GM13977 (cell line): Measurements from ENCODE around the gene ERAL1.
"Not testable (repeated sequence)": the region's sequence is repeated elsewhere in the genome, so short reads cannot be mapped to it uniquely, and the experiment has no call there.

ENCODE experiments used
- DNase-seq: peaks from one replicate; pipeline ENCODE4 v3.0.0; 2012; ENCODE audit warnings: low spot score
- in situ Hi-C: fragments of 300-500 bp; cut with MboI; formaldehyde crosslinking; loops from one replicate; pipeline ENCODE4 v1.12.0; 2022; ENCODE audit warnings: low sequenced_read_pairs, low pct_unique_long_range_greater_than_20kb, mixed read lengths, inconsistent platforms; ENCODE audit not compliant: unreplicated experiment
- TF ChIP-seq, protein P1 (sequence below): IDR thresholded peaks from 2 replicates; pipeline ENCODE4 v1.5.1; 2012; ENCODE audit warnings: mild to moderate bottlenecking, control low read depth; ENCODE audit not compliant: insufficient read depth; ENCODE audit errors: extremely low read depth, missing control alignments

ERAL1 gene

DNA sequence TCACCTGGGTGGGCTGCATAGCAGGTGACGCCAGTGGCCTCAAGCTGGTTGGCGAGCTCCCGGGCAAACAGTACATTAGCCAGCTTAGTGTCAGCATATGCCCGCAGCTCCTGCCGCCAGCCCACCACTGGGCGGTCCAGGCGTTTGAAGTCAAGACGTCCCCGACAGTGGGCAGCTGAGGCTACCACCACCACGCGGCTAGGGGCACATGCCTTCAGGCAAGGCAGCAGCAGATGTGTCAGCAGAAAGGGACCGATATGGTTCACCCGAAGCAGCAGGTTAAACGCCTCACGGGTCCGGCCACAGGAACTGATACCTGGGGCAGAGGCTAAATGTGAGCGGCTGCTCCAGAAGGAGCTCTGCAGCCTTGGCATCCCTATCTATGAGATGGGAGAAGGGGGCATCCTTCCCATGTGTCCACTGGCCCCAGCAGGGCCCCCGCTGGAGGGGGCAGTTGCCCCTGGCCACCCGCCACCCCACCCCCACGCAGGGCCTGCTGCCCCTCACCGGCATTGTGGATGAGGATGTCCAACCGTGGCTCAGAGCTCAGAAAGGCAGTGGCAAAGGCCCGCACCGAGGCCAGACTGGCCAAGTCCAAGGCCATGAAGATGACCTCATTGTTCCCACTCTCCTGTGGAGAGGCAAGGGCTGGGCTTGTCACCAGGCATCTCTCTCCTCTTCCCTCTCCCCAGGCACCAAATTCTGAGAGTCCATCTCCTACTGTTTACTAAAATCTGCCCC lies 46.3 kb downstream of the ERAL1 start:
- in situ Hi-C loops: no loop called here
- TF ChIP-seq, protein P1, sequence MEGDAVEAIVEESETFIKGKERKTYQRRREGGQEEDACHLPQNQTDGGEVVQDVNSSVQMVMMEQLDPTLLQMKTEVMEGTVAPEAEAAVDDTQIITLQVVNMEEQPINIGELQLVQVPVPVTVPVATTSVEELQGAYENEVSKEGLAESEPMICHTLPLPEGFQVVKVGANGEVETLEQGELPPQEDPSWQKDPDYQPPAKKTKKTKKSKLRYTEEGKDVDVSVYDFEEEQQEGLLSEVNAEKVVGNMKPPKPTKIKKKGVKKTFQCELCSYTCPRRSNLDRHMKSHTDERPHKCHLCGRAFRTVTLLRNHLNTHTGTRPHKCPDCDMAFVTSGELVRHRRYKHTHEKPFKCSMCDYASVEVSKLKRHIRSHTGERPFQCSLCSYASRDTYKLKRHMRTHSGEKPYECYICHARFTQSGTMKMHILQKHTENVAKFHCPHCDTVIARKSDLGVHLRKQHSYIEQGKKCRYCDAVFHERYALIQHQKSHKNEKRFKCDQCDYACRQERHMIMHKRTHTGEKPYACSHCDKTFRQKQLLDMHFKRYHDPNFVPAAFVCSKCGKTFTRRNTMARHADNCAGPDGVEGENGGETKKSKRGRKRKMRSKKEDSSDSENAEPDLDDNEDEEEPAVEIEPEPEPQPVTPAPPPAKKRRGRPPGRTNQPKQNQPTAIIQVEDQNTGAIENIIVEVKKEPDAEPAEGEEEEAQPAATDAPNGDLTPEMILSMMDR: no peak
- DNase-seq: no peak

DNA sequence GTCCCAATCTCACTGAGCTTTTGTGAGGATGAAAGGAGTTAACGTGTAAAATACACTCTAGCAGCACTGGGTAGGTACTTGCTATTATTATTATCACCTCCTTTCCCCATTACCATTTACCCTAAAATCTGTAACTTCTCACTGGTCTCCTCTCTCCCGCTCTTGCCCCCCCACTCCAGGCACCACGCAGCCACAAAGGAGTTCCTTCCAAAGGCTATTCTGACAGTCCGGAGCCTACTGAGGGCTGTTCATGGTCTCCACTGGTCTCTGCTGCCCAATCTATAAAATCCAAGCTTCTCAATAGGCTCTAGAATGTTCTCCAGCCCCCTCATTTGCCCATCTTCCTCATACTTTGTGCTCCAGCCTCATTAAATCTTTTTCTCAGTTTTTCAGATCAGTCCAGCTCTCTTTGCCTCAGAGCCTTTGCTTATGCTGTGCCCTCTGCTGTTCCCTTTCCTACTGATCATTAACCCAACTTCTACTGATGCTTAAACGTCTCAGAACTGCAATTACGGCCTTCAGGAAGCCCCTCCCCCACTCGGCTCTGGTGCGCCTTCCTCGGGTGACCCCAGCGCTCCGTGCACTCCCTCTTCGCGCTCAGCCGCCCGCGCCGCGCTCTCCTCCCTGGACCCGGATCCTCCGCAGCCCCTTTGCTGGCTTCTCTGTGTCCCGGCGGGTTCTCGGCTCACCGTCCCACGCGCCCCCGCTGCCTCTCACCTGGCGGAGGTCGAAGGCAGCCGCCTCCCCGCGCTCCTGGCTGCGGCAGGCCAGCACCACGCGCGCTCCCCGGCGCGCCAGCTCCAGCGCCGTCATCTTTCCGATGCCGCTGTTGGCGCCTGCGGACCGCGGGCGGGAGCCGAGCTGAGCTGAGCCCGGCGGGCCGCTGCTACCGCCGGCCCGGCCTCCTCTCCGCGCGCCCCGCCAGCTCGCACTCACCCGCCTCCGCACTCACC lies 47.3 kb downstream of the ERAL1 start:
- DNase-seq: peak; percentile 67
- TF ChIP-seq, protein P1: no peak
- in situ Hi-C loops: no loop called here

DNA sequence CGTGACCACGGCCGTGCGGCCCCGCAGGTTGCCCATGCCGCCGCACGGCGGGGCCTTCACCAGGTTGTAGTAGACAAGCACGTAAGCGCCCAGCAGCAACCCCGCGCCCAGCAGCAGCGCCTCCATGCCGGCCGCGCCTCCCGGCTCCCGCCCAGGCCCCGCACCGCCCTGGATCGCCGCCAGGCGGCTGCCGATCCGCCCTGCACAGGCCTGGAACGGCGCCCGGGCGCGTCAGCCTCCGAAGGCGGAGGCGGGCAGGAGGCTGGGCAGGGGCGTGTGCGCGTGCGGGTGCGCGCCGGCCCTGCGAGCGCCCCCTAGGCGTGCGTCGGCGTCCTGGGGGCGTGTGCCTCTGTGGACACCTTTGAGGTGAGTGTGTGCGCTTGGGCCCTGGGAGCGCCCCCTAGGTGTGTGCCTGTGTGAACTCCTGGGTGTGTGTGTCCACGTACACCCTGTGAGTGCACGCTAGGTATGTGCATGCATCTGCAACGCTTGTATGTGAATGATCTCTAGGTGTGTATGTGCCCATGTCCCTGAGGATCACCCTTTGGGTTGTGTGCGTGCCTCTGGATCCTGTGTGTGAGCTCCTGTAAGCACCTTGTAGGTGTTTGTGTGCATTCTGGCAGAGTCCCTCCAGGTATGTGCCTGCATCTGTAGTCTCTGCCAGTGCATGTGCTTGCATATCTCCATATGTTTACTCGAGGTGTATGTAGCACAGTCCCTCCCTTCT lies 48.2 kb downstream of the ERAL1 start, which contains the start of gene DHRS13:
Gene DHRS13, minus strand, starts transcription at position 261 of the 727 bp plus-strand sequence. Its CDS starts 135 bp downstream, at position 126.
- TF ChIP-seq, protein P1: peak; percentile 86
- DNase-seq: peak; percentile 96
- in situ Hi-C loops: no loop called here

DNA sequence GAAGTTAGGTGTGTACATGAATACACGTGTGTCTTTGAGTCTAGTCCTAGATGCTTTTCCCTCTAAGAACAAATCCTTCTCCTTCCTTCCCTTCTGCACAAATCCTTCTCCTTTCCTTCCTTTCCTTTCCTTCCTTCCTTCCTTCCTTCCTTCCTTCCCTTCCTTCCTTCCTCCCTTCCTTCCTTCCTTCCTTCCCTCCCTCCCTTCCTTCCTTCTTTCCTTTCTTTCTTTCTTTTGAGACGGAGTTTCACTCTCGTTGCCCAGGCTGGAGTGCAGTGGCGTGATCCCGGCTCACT lies 48.7 kb downstream of the ERAL1 start:
- in situ Hi-C loops, DNase-seq: not testable (repeated sequence)

DNA sequence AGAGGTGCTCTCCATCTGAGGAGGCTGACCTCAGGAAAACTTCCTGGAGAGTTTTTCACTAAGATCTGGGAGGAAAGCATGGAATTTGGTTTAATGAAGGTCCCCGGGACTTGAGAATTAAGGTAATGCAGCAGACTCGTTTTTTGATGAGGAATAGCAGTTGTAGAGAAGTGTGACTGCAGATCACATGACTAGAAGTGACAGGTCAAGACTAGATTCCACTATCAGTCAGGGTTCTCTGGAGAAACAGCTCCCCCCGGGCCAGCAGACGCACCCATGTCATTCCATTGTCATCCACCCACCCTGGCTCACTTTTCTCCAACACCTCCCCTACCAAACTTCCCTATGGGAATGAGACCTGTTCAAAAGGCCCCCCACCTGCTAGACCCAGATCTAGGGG lies 50.0 kb downstream of the ERAL1 start:
- DNase-seq: no peak
- in situ Hi-C loops: no loop called here
- TF ChIP-seq, protein P1: no peak

DNA sequence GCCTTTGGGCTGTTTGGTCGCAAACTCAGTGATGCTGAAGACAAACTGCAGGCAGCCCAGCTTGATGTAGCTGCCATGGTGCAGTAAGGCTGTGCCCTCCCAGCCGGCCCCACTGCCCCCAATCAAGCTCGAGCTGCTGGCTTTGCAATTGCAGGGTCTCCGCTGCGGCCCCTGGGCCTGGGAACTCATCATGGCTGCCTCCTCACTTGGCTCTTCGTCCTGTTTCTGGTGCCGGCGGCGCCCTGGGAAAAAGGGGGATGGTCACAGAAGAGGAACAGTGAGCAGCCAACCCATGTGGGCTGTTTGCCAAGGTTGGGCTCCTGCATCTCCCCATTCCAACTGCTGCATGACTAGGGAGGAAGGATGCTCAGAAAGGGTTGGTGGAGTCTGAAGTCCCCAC lies 51.5 kb downstream of the ERAL1 start:
- TF ChIP-seq, protein P1: no peak
- DNase-seq: no peak
- in situ Hi-C loops: no loop called here
